AG09309 (cell line): Measurements from ENCODE around the gene WDR74.
"Not testable (repeated sequence)": the region's sequence is repeated elsewhere in the genome, so short reads cannot be mapped to it uniquely, and the experiment has no call there.

Source experiments
- DNase-seq: peaks from one replicate; pipeline ENCODE4 v3.0.0-alpha.2; 2010; ENCODE audit warnings: low read depth
- H3K4me3 ChIP-seq: 2 replicates; pipeline ENCODE4 v1.5.1; 2011; ENCODE audit warnings: mild to moderate bottlenecking, low read depth, low read length, moderate library complexity; ENCODE audit not compliant: control insufficient read depth
- CTCF ChIP-seq: IDR thresholded peaks from 2 replicates; pipeline ENCODE4 v1.5.1; 2011; ENCODE audit warnings: mild to moderate bottlenecking, low read depth, low read length, inconsistent platforms; ENCODE audit not compliant: insufficient read depth, control insufficient read depth; ENCODE audit errors: missing control alignments

The WDR74 gene

GRCh38 chr11:62844154-62844553 is 4.8 kb upstream of the WDR74 start:
- DNase-seq: no peak
- no peak for TF ChIP-seq CTCF
- no peak overlapping the region for H3K4me3 ChIP-seq

- no peak for TF ChIP-seq CTCF
Measured at GRCh38 chr11:62843466-62843865, 4.1 kb upstream of the WDR74 start.

GRCh38 chr11:62842891-62843290 is 3.5 kb upstream of the WDR74 start:
- not testable (repeated sequence) for H3K4me3 ChIP-seq, DNase-seq

More at GRCh38 chr11:62843466-62843865, 4.1 kb upstream of the WDR74 start:
- DNase-seq: no peak
- no peak overlapping the region for H3K4me3 ChIP-seq

GRCh38 chr11:62842171-62842741 is 2.9 kb upstream of the WDR74 start:
- TF ChIP-seq CTCF: no peak
- peak overlapping the region; percentile 38 for H3K4me3 ChIP-seq
- no peak for DNase-seq

- H3K4me3 ChIP-seq: peak overlapping the region; percentile 38
- peak; percentile 100 for DNase-seq
- no peak for TF ChIP-seq CTCF
Measured at GRCh38 chr11:62841361-62842170, 2.2 kb upstream of the WDR74 start.

GRCh38 chr11:62840721-62841360 is 1.5 kb upstream of the WDR74 start:
- peak overlapping the region; percentile 85 for H3K4me3 ChIP-seq
- peak; percentile 41 for DNase-seq

GRCh38 chr11:62835336-62835735 is 4.1 kb downstream of the WDR74 start:
- no peak for TF ChIP-seq CTCF
- no peak for DNase-seq
- no peak overlapping the region for H3K4me3 ChIP-seq
